Adipose tissue (tissue), 3 donors: ENCODE data around the gene PREP. TPM values are rescaled to one million over a fixed set of nuclear protein-coding genes. Genes with fewer than 3 reads are reported as not detected.
A peak's percentile ranks its signal among the peaks of the same experiment; 100 is the strongest.
"Not testable (repeated sequence)": the region's sequence is repeated elsewhere in the genome, so short reads cannot be mapped to it uniquely, and the experiment has no call there.

Experiments
- H3K27ac ChIP-seq: one replicate; pipeline ENCODE4 v1.5.1; 2013; ENCODE audit warnings: low read depth, low read length
- WGBS, 3 donors: extraction: QIAGEN DNeasy Blood & Tissue Kit; methylation state at CpG; one replicate each; pipeline ENCODE4 v1.1.7; 2013; 5-methylcytosine and 5-hydroxymethylcytosine counted together
- polyA plus RNA-seq, 3 donors: library from polyadenylated mRNA; stranded (reverse); fragments of 200-250 nt; gene quantifications; one replicate each; pipeline ENCODE4 v1.2.3, GENCODE V29; 2013
- donor health status: healthy with polysubstance abuse.
- donor health status: Bipolar disorder and iron deficiency.
- donor health status: healthy.

Gene PREP
- polyA plus RNA-seq: 10 to 100 TPM; 12.6 to 19.8 (median 18.8) TPM

GRCh38 chr6:105402939-105403935, at the start of gene PREP:
TSS of gene PREP (minus strand) at chr6:105403082. CDS start at chr6:105402891, 191 bp downstream.
- peak within 1 kb of the TSS; percentile 52 for H3K27ac ChIP-seq
- 1 to 2% (median 1%) methylated on average over 61 to 84 of the region's 84 CpGs for WGBS, 3 donors

- 90 to 92% (median 91%) methylated on average over 2 of the region's 2 CpGs for WGBS, 3 donors
- no peak overlapping the region for H3K27ac ChIP-seq
Measured at GRCh38 chr6:105452376-105452775, 49.5 kb upstream of the PREP start.

GRCh38 chr6:105449756-105450390, 47.0 kb upstream of the PREP start:
- 75 to 86% (median 78%) methylated on average over 2 of the region's 2 CpGs for WGBS, 3 donors
- no peak overlapping the region for H3K27ac ChIP-seq

- WGBS, 3 donors: 21 to 59% (median 59%) methylated on average over 1 of the region's 1 CpG
- H3K27ac ChIP-seq: no peak overlapping the region
Measured at GRCh38 chr6:105445481-105445880, 42.6 kb upstream of the PREP start.

- H3K27ac ChIP-seq: no peak overlapping the region
- 83 to 90% (median 88%) methylated on average over 6 of the region's 6 CpGs for WGBS, 3 donors
Measured at GRCh38 chr6:105443941-105444340, 41.1 kb upstream of the PREP start.

GRCh38 chr6:105442369-105442768, 39.5 kb upstream of the PREP start:
- 70 to 80% (median 76%) methylated on average over 1 of the region's 1 CpG for WGBS, 3 donors
- H3K27ac ChIP-seq: no peak overlapping the region

GRCh38 chr6:105437236-105437635, 34.4 kb upstream of the PREP start:
- 65 to 79% (median 71%) methylated on average over 2 of the region's 2 CpGs for WGBS, 3 donors
- no peak overlapping the region for H3K27ac ChIP-seq

- WGBS, 3 donors: 66 to 86% (median 79%) methylated on average over 3 of the region's 3 CpGs
- no peak overlapping the region for H3K27ac ChIP-seq
Measured at GRCh38 chr6:105433723-105434122, 30.8 kb upstream of the PREP start.

GRCh38 chr6:105432797-105433196, 29.9 kb upstream of the PREP start:
- no peak overlapping the region for H3K27ac ChIP-seq
- 46 to 60% (median 59%) methylated on average over 3 of the region's 3 CpGs for WGBS, 3 donors

GRCh38 chr6:105431226-105431625, 28.3 kb upstream of the PREP start:
- no peak overlapping the region for H3K27ac ChIP-seq
- 23 to 40% (median 37%) methylated on average over 2 of the region's 2 CpGs for WGBS, 3 donors

GRCh38 chr6:105430685-105431084, 27.8 kb upstream of the PREP start:
- 91 to 95% (median 93%) methylated on average over 3 of the region's 3 CpGs for WGBS, 3 donors
- no peak overlapping the region for H3K27ac ChIP-seq

GRCh38 chr6:105429676-105430075, 26.8 kb upstream of the PREP start:
- 72 to 80% (median 79%) methylated on average over 4 of the region's 4 CpGs for WGBS, 3 donors
- no peak overlapping the region for H3K27ac ChIP-seq

- H3K27ac ChIP-seq: no peak overlapping the region
- 53 to 66% (median 60%) methylated on average over 5 of the region's 5 CpGs for WGBS, 3 donors
Measured at GRCh38 chr6:105428342-105428957, 25.6 kb upstream of the PREP start.

- H3K27ac ChIP-seq: no peak overlapping the region
- WGBS, 3 donors: 9 to 17% (median 16%) methylated on average over 7 of the region's 7 CpGs
Measured at GRCh38 chr6:105424175-105424783, 21.4 kb upstream of the PREP start.

GRCh38 chr6:105416971-105417370, 14.1 kb upstream of the PREP start:
- 91 to 98% (median 92%) methylated on average over 2 of the region's 2 CpGs for WGBS, 3 donors
- H3K27ac ChIP-seq: not testable (repeated sequence)

- no peak overlapping the region for H3K27ac ChIP-seq
- WGBS, 3 donors: 83 to 91% (median 87%) methylated on average over 1 of the region's 1 CpG
Measured at GRCh38 chr6:105409734-105410133, 6.9 kb upstream of the PREP start.

GRCh38 chr6:105402090-105402938, 568 bp downstream of the PREP start:
- 3 to 5% (median 5%) methylated on average over 48 of the region's 48 CpGs for WGBS, 3 donors

More at GRCh38 chr6:105402090-105402938, 568 bp downstream of the PREP start:
- H3K27ac ChIP-seq: no peak overlapping the region
